ENCODE data around the gene DNAJC21.
A peak's percentile ranks its signal among the peaks of the same experiment; 100 is the strongest.

DNAJC21 gene

DNA sequence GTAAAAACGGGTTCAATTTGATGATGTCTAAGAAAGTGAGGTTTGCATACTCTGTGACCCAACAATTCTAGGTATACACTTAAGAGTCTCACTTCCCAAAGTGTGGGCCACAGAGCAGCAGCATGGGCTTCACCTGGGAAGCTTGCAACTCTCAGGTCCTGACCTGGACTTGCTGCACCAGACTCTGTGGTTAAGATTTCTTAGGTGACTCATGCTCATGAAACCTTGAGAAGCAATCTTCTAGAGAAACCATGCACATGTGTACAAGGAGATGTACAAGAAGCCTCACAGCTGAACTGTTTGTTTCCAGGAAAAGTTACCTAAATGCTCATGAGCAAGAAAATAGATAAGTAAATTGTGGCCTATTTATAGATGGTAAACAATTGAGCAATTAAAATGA is 30.0 kb downstream of the DNAJC21 start:
- no peak overlapping the region for H3K14ac ChIP-seq (ENCODE audit: low read length in 2 of 2)
- H3K79me1 ChIP-seq (replicated peaks; ENCODE audit: low read length, poor library complexity, severe bottlenecking) = no peaks in the 10 kb centered on the region
- H3K9me3 ChIP-seq (ENCODE audit: control insufficient read depth, low read length) = no peaks in the 10 kb centered on the region
- H3K23ac ChIP-seq (ENCODE audit: low read length in 2 of 2) = no peak overlapping the region
- H3K4me3 ChIP-seq (ENCODE audit: insufficient read depth in 1 of 2, low read depth in 1 of 2, low read length in 2 of 2) = no peak overlapping the region
- no peak overlapping the region for H3K18ac ChIP-seq (ENCODE audit: low read depth in 1 of 2, low read length in 2 of 2)
- WGBS = 89% methylated on average over 1 of the region's 1 CpG
- H2BK12ac ChIP-seq (ENCODE audit: low read length in 2 of 2) = no peak overlapping the region
- peak; percentile 75 for DNase-seq
- no peak overlapping the region for H2BK15ac ChIP-seq (ENCODE audit: low read depth, poor library complexity, severe bottlenecking)
- no peak overlapping the region for H2AFZ ChIP-seq (ENCODE audit: low read depth, low read length)
- H3K4me2 ChIP-seq (ENCODE audit: low read length, poor library complexity, severe bottlenecking) = no peak overlapping the region
- H4K8ac ChIP-seq (ENCODE audit: low read length) = no peak overlapping the region
- no peak overlapping the region for H2BK5ac ChIP-seq (ENCODE audit: low read depth, low read length, poor library complexity, severe bottlenecking)
- H2BK120ac ChIP-seq (ENCODE audit: low read depth, low read length) = no peak overlapping the region
- no peak overlapping the region for H3K27ac ChIP-seq (ENCODE audit: low read length, poor library complexity, severe bottlenecking)
- H2AK5ac ChIP-seq (ENCODE audit: low read length, severe bottlenecking) = no peak overlapping the region
- no peak overlapping the region for H3K4ac ChIP-seq (ENCODE audit: low read depth in 1 of 2, low read length in 2 of 2)
- H3K9ac ChIP-seq (ENCODE audit: low read length) = no peak overlapping the region
- H3K27me3 ChIP-seq (ENCODE audit: control insufficient read depth in 1 of 2, insufficient read depth in 1 of 2, low read length in 2 of 2) = no peaks in the 10 kb centered on the region
- peaks cover 1% of the 10 kb centered on the region for H3K4me1 ChIP-seq (ENCODE audit: control insufficient read depth, insufficient read depth, low read depth, low read length)
- H4K91ac ChIP-seq (ENCODE audit: low read length) = no peak overlapping the region
- peaks cover 0 to 16% of the 10 kb centered on the region in 2 experiments for H3K36me3 ChIP-seq (ENCODE audit: control insufficient read depth in 1 of 2, insufficient read depth in 2 of 2, low read depth in 1 of 2, low read length in 2 of 2)

DNA sequence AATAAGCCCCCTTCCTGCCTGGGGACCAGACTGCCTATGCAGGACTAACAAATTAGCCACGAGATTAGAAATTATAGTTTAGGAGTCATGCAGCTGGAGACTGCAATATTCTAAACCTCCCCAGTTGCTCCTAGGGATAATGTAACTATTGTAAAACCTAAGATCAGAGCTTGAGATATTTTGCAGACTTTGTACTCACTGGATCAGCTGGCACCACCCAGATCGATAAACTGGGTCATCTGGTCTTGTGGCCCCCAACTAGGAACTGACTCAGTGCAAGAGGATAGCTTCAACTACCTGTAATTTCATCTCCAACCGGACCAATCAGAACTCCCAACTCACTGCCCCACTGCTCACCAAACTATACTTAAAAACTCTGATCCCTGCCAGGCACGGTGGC is 38.2 kb downstream of the DNAJC21 start:
- Histone ChIP-seq H3K27ac (ENCODE audit: low read length, poor library complexity, severe bottlenecking) (no peak overlapping the region), H3K4me3 (ENCODE audit: insufficient read depth in 1 of 2, low read depth in 1 of 2, low read length in 2 of 2) (no peak overlapping the region), H3K4me1 (ENCODE audit: control insufficient read depth, insufficient read depth, low read depth, low read length) (no peaks in the 10 kb centered on the region), H3K4me2 (ENCODE audit: low read length, poor library complexity, severe bottlenecking) (no peak overlapping the region), H2BK5ac (ENCODE audit: low read depth, low read length, poor library complexity, severe bottlenecking) (no peak overlapping the region), H2BK120ac (ENCODE audit: low read depth, low read length) (no peak overlapping the region), H3K9me3 (ENCODE audit: control insufficient read depth, low read length) (peaks cover 10% of the 10 kb centered on the region), H2BK15ac (ENCODE audit: low read depth, poor library complexity, severe bottlenecking) (no peak overlapping the region), H2AFZ (ENCODE audit: low read depth, low read length) (peak overlapping the region; percentile 4), H3K4ac (ENCODE audit: low read depth in 1 of 2, low read length in 2 of 2) (no peak overlapping the region), H3K79me1 (replicated peaks; ENCODE audit: low read length, poor library complexity, severe bottlenecking) (no peaks in the 10 kb centered on the region), H3K23ac (ENCODE audit: low read length in 2 of 2) (no peak overlapping the region), H4K91ac (ENCODE audit: low read length) (no peak overlapping the region), H3K36me3 (ENCODE audit: control insufficient read depth in 1 of 2, insufficient read depth in 2 of 2, low read depth in 1 of 2, low read length in 2 of 2) (no peaks in the 10 kb centered on the region), H3K27me3 (ENCODE audit: control insufficient read depth in 1 of 2, insufficient read depth in 1 of 2, low read length in 2 of 2) (no peaks in the 10 kb centered on the region), H3K18ac (ENCODE audit: low read depth in 1 of 2, low read length in 2 of 2) (no peak overlapping the region), H3K9ac (ENCODE audit: low read length) (no peak overlapping the region), H2BK12ac (ENCODE audit: low read length in 2 of 2) (no peak overlapping the region), H4K8ac (ENCODE audit: low read length) (no peak overlapping the region), H2AK5ac (ENCODE audit: low read length, severe bottlenecking) (no peak overlapping the region), H3K14ac (ENCODE audit: low read length in 2 of 2) (no peak overlapping the region)
- 96% methylated on average over 3 of the region's 4 CpGs for WGBS
- no peak for DNase-seq

DNA sequence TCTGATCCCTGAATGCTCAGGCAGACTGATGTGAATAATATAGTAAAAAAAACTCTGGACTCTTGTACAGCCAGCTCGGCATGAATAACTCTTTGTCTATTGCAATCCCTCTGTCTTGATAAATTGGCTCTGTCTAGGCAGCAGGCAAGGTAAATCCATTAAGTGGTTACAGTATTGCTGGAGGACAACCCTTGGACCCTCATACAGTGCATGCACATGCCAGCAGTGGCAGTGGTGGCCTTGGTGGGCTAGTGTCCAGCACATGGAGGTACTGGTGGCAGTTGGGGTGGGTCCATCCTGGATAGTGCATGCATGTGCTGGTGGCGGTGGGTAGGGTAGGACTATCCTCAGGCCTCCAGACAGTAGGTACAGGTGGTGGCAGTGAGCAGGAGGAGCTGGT is 38.9 kb downstream of the DNAJC21 start:
- no peak overlapping the region for H2BK120ac ChIP-seq (ENCODE audit: low read depth, low read length)
- no peaks in the 10 kb centered on the region for H3K4me1 ChIP-seq (ENCODE audit: control insufficient read depth, insufficient read depth, low read depth, low read length)
- no peak overlapping the region for H2BK12ac ChIP-seq (ENCODE audit: low read length in 2 of 2)
- DNase-seq = no peak
- H3K4ac ChIP-seq (ENCODE audit: low read depth in 1 of 2, low read length in 2 of 2) = no peak overlapping the region
- H3K14ac ChIP-seq (ENCODE audit: low read length in 2 of 2) = no peak overlapping the region
- H3K18ac ChIP-seq (ENCODE audit: low read depth in 1 of 2, low read length in 2 of 2) = no peak overlapping the region
- no peak overlapping the region for H2BK5ac ChIP-seq (ENCODE audit: low read depth, low read length, poor library complexity, severe bottlenecking)
- H3K9ac ChIP-seq (ENCODE audit: low read length) = no peak overlapping the region
- H3K4me3 ChIP-seq (ENCODE audit: insufficient read depth in 1 of 2, low read depth in 1 of 2, low read length in 2 of 2) = no peak overlapping the region
- H3K4me2 ChIP-seq (ENCODE audit: low read length, poor library complexity, severe bottlenecking) = no peak overlapping the region
- H3K9me3 ChIP-seq (ENCODE audit: control insufficient read depth, low read length) = peaks cover 10% of the 10 kb centered on the region
- H3K23ac ChIP-seq (ENCODE audit: low read length in 2 of 2) = no peak overlapping the region
- H2AK5ac ChIP-seq (ENCODE audit: low read length, severe bottlenecking) = no peak overlapping the region
- H3K27me3 ChIP-seq (ENCODE audit: control insufficient read depth in 1 of 2, insufficient read depth in 1 of 2, low read length in 2 of 2) = no peaks in the 10 kb centered on the region
- no peak overlapping the region for H2BK15ac ChIP-seq (ENCODE audit: low read depth, poor library complexity, severe bottlenecking)
- H3K79me1 ChIP-seq (replicated peaks; ENCODE audit: low read length, poor library complexity, severe bottlenecking) = no peaks in the 10 kb centered on the region
- H2AFZ ChIP-seq (ENCODE audit: low read depth, low read length) = no peak overlapping the region
- no peak overlapping the region for H3K27ac ChIP-seq (ENCODE audit: low read length, poor library complexity, severe bottlenecking)
- 100% methylated on average over 2 of the region's 2 CpGs for WGBS
- no peak overlapping the region for H4K91ac ChIP-seq (ENCODE audit: low read length)
- H3K36me3 ChIP-seq (ENCODE audit: control insufficient read depth in 1 of 2, insufficient read depth in 2 of 2, low read depth in 1 of 2, low read length in 2 of 2) = no peaks in the 10 kb centered on the region
- H4K8ac ChIP-seq (ENCODE audit: low read length) = no peak overlapping the region

DNA sequence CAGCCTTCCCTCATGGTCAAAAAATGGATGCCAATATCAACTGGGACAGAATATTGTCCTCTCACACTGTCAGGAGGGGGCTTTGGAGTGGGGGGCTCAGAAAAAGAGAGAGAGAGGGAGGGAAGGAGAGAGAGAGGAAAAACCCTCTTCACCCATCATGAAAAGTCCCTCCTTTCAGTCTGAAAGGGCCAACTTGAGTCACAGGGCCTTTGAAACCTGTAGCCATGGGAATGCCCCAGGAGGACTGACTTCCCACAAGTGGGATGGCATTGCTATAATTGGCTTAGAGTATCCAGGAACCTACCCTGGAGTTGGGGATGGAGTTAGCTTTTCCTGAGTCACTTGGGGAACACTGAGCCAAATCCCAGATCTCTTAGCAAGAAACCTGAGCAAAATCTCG is 41.2 kb downstream of the DNAJC21 start:
- Histone ChIP-seq H3K18ac (ENCODE audit: low read depth in 1 of 2, low read length in 2 of 2) (no peak overlapping the region), H2BK120ac (ENCODE audit: low read depth, low read length) (no peak overlapping the region), H3K23ac (ENCODE audit: low read length in 2 of 2) (no peak overlapping the region), H2BK15ac (ENCODE audit: low read depth, poor library complexity, severe bottlenecking) (no peak overlapping the region), H3K4me3 (ENCODE audit: insufficient read depth in 1 of 2, low read depth in 1 of 2, low read length in 2 of 2) (no peak overlapping the region), H3K4me2 (ENCODE audit: low read length, poor library complexity, severe bottlenecking) (no peak overlapping the region), H3K27ac (ENCODE audit: low read length, poor library complexity, severe bottlenecking) (no peak overlapping the region), H3K27me3 (ENCODE audit: control insufficient read depth in 1 of 2, insufficient read depth in 1 of 2, low read length in 2 of 2) (no peaks in the 10 kb centered on the region), H2BK12ac (ENCODE audit: low read length in 2 of 2) (no peak overlapping the region), H2AK5ac (ENCODE audit: low read length, severe bottlenecking) (no peak overlapping the region), H2BK5ac (ENCODE audit: low read depth, low read length, poor library complexity, severe bottlenecking) (no peak overlapping the region), H3K79me1 (replicated peaks; ENCODE audit: low read length, poor library complexity, severe bottlenecking) (no peaks in the 10 kb centered on the region), H3K36me3 (ENCODE audit: control insufficient read depth in 1 of 2, insufficient read depth in 2 of 2, low read depth in 1 of 2, low read length in 2 of 2) (no peaks in the 10 kb centered on the region), H2AFZ (ENCODE audit: low read depth, low read length) (no peak overlapping the region), H3K9ac (ENCODE audit: low read length) (no peak overlapping the region), H3K4ac (ENCODE audit: low read depth in 1 of 2, low read length in 2 of 2) (no peak overlapping the region), H3K14ac (ENCODE audit: low read length in 2 of 2) (no peak overlapping the region), H3K9me3 (ENCODE audit: control insufficient read depth, low read length) (peaks cover 6% of the 10 kb centered on the region), H4K91ac (ENCODE audit: low read length) (no peak overlapping the region), H4K8ac (ENCODE audit: low read length) (no peak overlapping the region), H3K4me1 (ENCODE audit: control insufficient read depth, insufficient read depth, low read depth, low read length) (no peaks in the 10 kb centered on the region)
- no peak for DNase-seq
- WGBS = 89% methylated on average over 1 of the region's 1 CpG
